HepG2 (cell line): ENCODE results near the gene KRTCAP2. TPM values are rescaled to one million over a fixed set of nuclear protein-coding genes. Genes with fewer than 3 reads are reported as not detected.

Experiments
- ARID5B ChIP-seq: IDR thresholded peaks from 2 replicates; pipeline ENCODE4 v1.4.0; 2020; ENCODE audit warnings: mild to moderate bottlenecking, missing genetic modification reagents
- FOXJ3 ChIP-seq: sonication (generic); formaldehyde crosslinking; IDR thresholded peaks from 2 replicates; pipeline ENCODE4 v1.4.0; 2020; ENCODE audit warnings: missing genetic modification reagents, mild to moderate bottlenecking, borderline replicate concordance
- KDM5A ChIP-seq: fragments of 200-600 bp; sonication (generic); IDR thresholded peaks from 2 replicates; pipeline ENCODE4 v1.7.0; 2018; ENCODE audit warnings: antibody characterized with exemption, mild to moderate bottlenecking, low read length, borderline replicate concordance
- KLF12 ChIP-seq: sonication (generic); formaldehyde crosslinking; IDR thresholded peaks from 2 replicates; pipeline ENCODE4 v1.4.0; 2020; ENCODE audit warnings: missing genetic modification reagents, borderline replicate concordance
- KLF16 ChIP-seq, 2 experiments: sonication (generic) in 1 of 2; formaldehyde crosslinking in 1 of 2; IDR thresholded peaks; 2 replicates each; pipeline versions ENCODE4 v1.6.1 to v1.8.0; 2016 to 2023; ENCODE audit warnings: missing genetic modification reagents in 2 of 2, missing compliant biosample characterization in 1 of 2
- NFAT5 ChIP-seq: sonication (generic); formaldehyde crosslinking; IDR thresholded peaks from 2 replicates; pipeline ENCODE4 v1.4.0; 2020; ENCODE audit warnings: missing genetic modification reagents
- NFIB ChIP-seq: sonication (generic); formaldehyde crosslinking; IDR thresholded peaks from 2 replicates; pipeline ENCODE4 v1.9.0; 2021; ENCODE audit warnings: missing genetic modification reagents, mild to moderate bottlenecking, borderline replicate concordance
- SCMH1 ChIP-seq: sonication (generic); formaldehyde crosslinking; IDR thresholded peaks from 2 replicates; pipeline ENCODE4 v1.9.0; 2021; ENCODE audit warnings: missing genetic modification reagents, mild to moderate bottlenecking, borderline replicate concordance
- ZBTB46 ChIP-seq: sonication (generic); formaldehyde crosslinking; IDR thresholded peaks from 2 replicates; pipeline ENCODE4 v1.4.0; 2020; ENCODE audit warnings: mild to moderate bottlenecking, missing genetic modification reagents, borderline replicate concordance
- ZFYVE20 ChIP-seq: sonication (generic); formaldehyde crosslinking; IDR thresholded peaks from 2 replicates; pipeline ENCODE4 v1.8.0; 2023; ENCODE audit warnings: low read depth, mild to moderate bottlenecking, moderate library complexity, missing genetic modification reagents, borderline replicate concordance
- ZNF12 ChIP-seq: sonication (generic); formaldehyde crosslinking; IDR thresholded peaks from 2 replicates; pipeline ENCODE4 v1.5.0; 2020; ENCODE audit warnings: missing genetic modification reagents
- polyA plus RNA-seq, 8 experiments: library from polyadenylated mRNA; depleted of rRNA in 3 of 8; stranded (reverse) in 7 of 8; unstranded in 1 of 8; fragments of >200 nt; fragmentation: Illumina TruSeq in 4 of 8; extraction: Trizol in 4 of 8; gene quantifications; 2 replicates each; pipeline versions ENCODE4 v1.2.1 to v1.2.3, GENCODE V29; 2011 to 2016; ENCODE audit warnings: low read depth in 4 of 8, missing spikeins in 1 of 8, mixed read lengths in 1 of 8; ENCODE audit not compliant: insufficient read depth in 1 of 8
- total RNA-seq, 5 experiments: library from RNA; depleted of rRNA; stranded (reverse); fragments of >200 nt; fragmentation: Illumina TruSeq; extraction: Trizol; gene quantifications; 2 replicates each; pipeline ENCODE4 v1.2.3, GENCODE V29; 2016; ENCODE audit warnings: low read depth in 1 of 5
- TF ChIP-seq, protein P1 (sequence below): sonication (generic); formaldehyde crosslinking; IDR thresholded peaks from 2 replicates; pipeline ENCODE4 v1.5.1; 2020; ENCODE audit warnings: mild to moderate bottlenecking, missing genetic modification reagents, moderate library complexity

The KRTCAP2 gene
- total and polyA plus RNA-seq, 2 of the 13 experiments (the other 11 are each of a cell fraction or from before 2014, with no cell fraction given): 77.3 to 79.4 TPM

DNA sequence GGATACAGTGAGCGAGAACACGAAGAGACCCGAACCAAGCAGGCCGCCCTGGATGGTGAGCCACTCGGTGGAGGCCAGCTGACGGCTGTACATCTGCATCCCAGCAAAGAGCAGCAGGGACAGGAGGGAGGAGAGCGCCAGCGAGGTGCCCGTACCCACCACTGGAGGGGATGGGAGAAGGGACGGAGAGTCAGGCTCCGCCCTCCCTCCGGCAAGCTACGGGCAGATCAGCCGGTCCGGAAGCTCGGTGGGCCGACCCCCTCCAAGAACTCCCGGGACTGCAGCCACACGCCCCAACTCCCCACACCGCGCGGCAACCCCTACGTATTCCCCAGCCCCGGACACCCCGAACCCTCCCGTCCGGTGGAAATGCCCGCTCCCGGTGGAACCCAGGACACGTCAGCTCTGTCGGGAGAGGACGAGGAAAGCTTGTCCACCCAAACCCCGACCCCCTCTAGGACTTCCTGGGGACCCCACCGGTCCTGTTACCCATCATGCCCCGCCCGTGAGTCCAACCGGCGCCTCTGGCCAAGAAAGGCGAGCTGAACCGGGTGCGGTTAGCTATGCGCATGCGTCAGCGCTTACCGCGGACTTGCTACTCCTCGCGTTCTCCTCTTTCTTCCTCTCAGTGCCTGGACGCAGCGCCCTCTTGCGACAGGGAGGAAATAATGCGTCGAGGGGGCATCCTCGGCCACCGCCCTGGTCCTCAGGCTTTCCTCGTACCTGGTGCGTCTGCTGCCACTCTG lies at the start of gene KRTCAP2 (continued):
- TF ChIP-seq KLF16 (CRISPR knock-in tag; IDR thresholded peaks at IDR 0.05) (peak in 1 of 2 experiments; percentile 70; a peak in 1 of 4 replicates), KLF12 (CRISPR knock-in tag) (peak; percentile 95), ARID5B (CRISPR knock-in tag) (peak; percentile 62), ZNF12 (CRISPR knock-in tag) (no peak), ZFYVE20 (CRISPR knock-in tag) (0 out of 2 replicates have a peak, but pooled peaks have one; percentile 46), ZBTB46 (no peak), NFIB (no peak), KDM5A (peak; percentile 88), NFAT5 (CRISPR knock-in tag) (no peak), SCMH1 (no peak), FOXJ3 (peak; percentile 42; the same call in 1 of the 2 replicates)
- TF ChIP-seq, protein P1, sequence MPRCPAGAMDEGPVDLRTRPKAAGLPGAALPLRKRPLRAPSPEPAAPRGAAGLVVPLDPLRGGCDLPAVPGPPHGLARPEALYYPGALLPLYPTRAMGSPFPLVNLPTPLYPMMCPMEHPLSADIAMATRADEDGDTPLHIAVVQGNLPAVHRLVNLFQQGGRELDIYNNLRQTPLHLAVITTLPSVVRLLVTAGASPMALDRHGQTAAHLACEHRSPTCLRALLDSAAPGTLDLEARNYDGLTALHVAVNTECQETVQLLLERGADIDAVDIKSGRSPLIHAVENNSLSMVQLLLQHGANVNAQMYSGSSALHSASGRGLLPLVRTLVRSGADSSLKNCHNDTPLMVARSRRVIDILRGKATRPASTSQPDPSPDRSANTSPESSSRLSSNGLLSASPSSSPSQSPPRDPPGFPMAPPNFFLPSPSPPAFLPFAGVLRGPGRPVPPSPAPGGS (CRISPR knock-in tag): peak; percentile 79
